GM12878 (cell line): ENCODE data around the gene SAP30L. TPM values are rescaled to one million over a fixed set of nuclear protein-coding genes. Genes with fewer than 3 reads are reported as not detected.

Experiments used
- ATAC-seq: fragments of 200-7000 bp; cut with Tn5 transposase; 3 replicates; pipeline ENCODE4 v1.9.1; 2020; ENCODE audit warnings: mild to moderate bottlenecking, moderate library complexity
- BruUV-seq: library from RNA; stranded (reverse); fragments of 400-500 nt; replicated peaks from 2 replicates; lab custom pipeline; 2021; lab: Mats Ljungman, UMichigan
- CTCF ChIA-PET: fragments of 300-600 bp; sonication (Branson Sonifier 250); formaldehyde crosslinking; extraction: SDS; loops from one replicate; lab custom pipeline; 2021; ENCODE audit warnings: inconsistent platforms; lab: Yijun Ruan, JAX
- POLR2A ChIA-PET: fragments of 350-600 bp; formaldehyde crosslinking; extraction: SDS; loops from one replicate; lab custom pipeline; 2021; ENCODE audit warnings: inconsistent platforms; lab: Charles Lee
- RAD21 ChIA-PET: fragments of 300-600 bp; sonication (Branson Sonifier 250); formaldehyde crosslinking; loops from one replicate; lab custom pipeline; 2023; ENCODE audit warnings: antibody characterized with exemption; ENCODE audit not compliant: unreplicated experiment; lab: Charles Lee
- SMC1A ChIA-PET: fragments of 300-600 bp; sonication (Branson Sonifier 250); formaldehyde crosslinking; loops from one replicate; lab custom pipeline; 2023; ENCODE audit not compliant: unreplicated experiment, uncharacterized antibody; lab: Charles Lee
- DNase-seq: peaks from one replicate; pipeline ENCODE4 v3.0.0-alpha.2; 2011; ENCODE audit warnings: low read depth, low spot score
- FAIRE-seq: peaks from 3 replicates; lab custom pipeline; 2011; peaks lifted over from hg19 to GRCh38; lab: Jason Lieb, UNC
- H2AFZ ChIP-seq: 2 replicates; pipeline ENCODE4 v1.6.0; 2011; ENCODE audit warnings: low read depth, low read length, control low read depth; ENCODE audit not compliant: control insufficient read depth
- H3K27ac ChIP-seq: 2 replicates; pipeline ENCODE4 v1.5.1; 2011; ENCODE audit warnings: control low read depth; ENCODE audit not compliant: control insufficient read depth, insufficient read depth
- H3K27me3 ChIP-seq, 2 experiments: replicated peaks in 1 of 2; 2 replicates each; pipeline versions ENCODE4 v1.6.0 to v1.6.1; 2011; ENCODE audit warnings: low read length in 1 of 2; ENCODE audit not compliant: control insufficient read depth in 2 of 2, insufficient read depth in 2 of 2
- H3K36me3 ChIP-seq, 2 experiments: 2 replicates each; pipeline ENCODE4 v1.5.1; 2011; ENCODE audit warnings: low read length in 1 of 2; ENCODE audit not compliant: control insufficient read depth in 2 of 2, insufficient read depth in 2 of 2
- H3K4me1 ChIP-seq: 2 replicates; pipeline ENCODE4 v1.6.1; 2011; ENCODE audit warnings: mild to moderate bottlenecking, low read length, moderate library complexity, mixed read lengths; ENCODE audit not compliant: control insufficient read depth, insufficient read depth
- H3K4me2 ChIP-seq: 2 replicates; pipeline ENCODE4 v1.6.0; 2011; ENCODE audit warnings: control low read depth; ENCODE audit not compliant: control insufficient read depth, insufficient read depth
- H3K4me3 ChIP-seq: fragments of 200-600 bp; sonication (generic); 2 replicates; pipeline ENCODE4 v1.5.1; 2016
- H3K79me2 ChIP-seq: 2 replicates; pipeline ENCODE4 v1.6.0; 2011; ENCODE audit warnings: low read length; ENCODE audit not compliant: control insufficient read depth, insufficient read depth
- H3K9ac ChIP-seq: 2 replicates; pipeline ENCODE4 v1.8.0; 2011; ENCODE audit warnings: low read length, control low read depth, mixed read lengths; ENCODE audit not compliant: control insufficient read depth, insufficient read depth
- H3K9me3 ChIP-seq: replicated peaks from 3 replicates; pipeline ENCODE4 v1.5.1; 2011; ENCODE audit warnings: mild to moderate bottlenecking, low read length; ENCODE audit not compliant: control insufficient read depth, insufficient read depth
- H4K20me1 ChIP-seq: 2 replicates; pipeline ENCODE4 v1.6.0; 2011; ENCODE audit not compliant: control insufficient read depth, insufficient read depth
- BMI1 ChIP-seq: fragments of 450-650 bp; IDR thresholded peaks from 2 replicates; pipeline ENCODE4 v1.6.1; 2016; ENCODE audit warnings: mild to moderate bottlenecking, moderate library complexity, borderline replicate concordance
- E2F4 ChIP-seq: IDR thresholded peaks from 2 replicates; pipeline ENCODE4 v1.6.1; 2012; ENCODE audit warnings: low read depth, low read length, improper control_type of control experiment
- E2F8 ChIP-seq: fragments of 450-650 bp; IDR thresholded peaks from 2 replicates; pipeline ENCODE4 v1.6.1; 2018; ENCODE audit warnings: mild to moderate bottlenecking, low read depth, moderate library complexity; ENCODE audit not compliant: partially characterized antibody
- ELK1 ChIP-seq: IDR thresholded peaks from 2 replicates; pipeline ENCODE4 v1.6.1; 2012; ENCODE audit warnings: low read depth, low read length, improper control_type of control experiment
- SP1 ChIP-seq: IDR thresholded peaks from one replicate; pipeline ENCODE4 v1.6.1; 2011; ENCODE audit warnings: low read depth, low read length
- SREBF2 ChIP-seq: IDR thresholded peaks from 2 replicates; pipeline ENCODE4 v1.6.1; 2012; ENCODE audit warnings: mild to moderate bottlenecking, low read length
- TAF1 ChIP-seq: IDR thresholded peaks from 2 replicates; pipeline ENCODE4 v1.6.1; 2011; ENCODE audit warnings: mild to moderate bottlenecking, low read depth, low read length, borderline replicate concordance
- TARDBP ChIP-seq: IDR thresholded peaks from 2 replicates; pipeline ENCODE4 v1.6.1; 2016; ENCODE audit warnings: borderline replicate concordance
- TCF7 ChIP-seq: IDR thresholded peaks from 2 replicates; pipeline ENCODE4 v1.6.1; 2014; ENCODE audit warnings: antibody characterized with exemption, borderline replicate concordance
- YY1 ChIP-seq: IDR thresholded peaks from 2 replicates; pipeline ENCODE4 v1.6.1; 2011; ENCODE audit warnings: low read depth, mild to moderate bottlenecking, low read length
- ZNF217 ChIP-seq: fragments of 450-650 bp; IDR thresholded peaks from 2 replicates; pipeline ENCODE4 v1.6.1; 2017; ENCODE audit warnings: antibody characterized with exemption, mild to moderate bottlenecking
- WGBS: methylation state at CpG from one replicate; pipeline ENCODE4 v1.1.6; 2016; ENCODE audit warnings: low lambda C conversion rate; ENCODE audit not compliant: insufficient replicate concordance, insufficient coverage; ENCODE audit errors: missing lambda C conversion rate; 5-methylcytosine and 5-hydroxymethylcytosine counted together
- in situ Hi-C: fragments of 300-500 bp; cut with MboI; formaldehyde crosslinking; loops from 9 replicates; pipeline ENCODE4 v1.14.3; 2018; ENCODE audit warnings: mixed read lengths
- intact Hi-C: fragments of 100-400 bp; cut with micrococcal nuclease; formaldehyde crosslinking; loops from one replicate; pipeline ENCODE4 v1.14.2; 2022; ENCODE audit not compliant: unreplicated experiment
- polyA plus RNA-seq, 11 experiments: library from polyadenylated mRNA; depleted of rRNA in 4 of 11; unstranded in 6 of 11; stranded (reverse) in 5 of 11; fragments of >200 nt; fragmentation: Nextera tagmentation in 4 of 11; fragmentation: Illumina TruSeq in 1 of 11; extraction: Ambion mirVana in 4 of 11; extraction: Trizol in 1 of 11; gene quantifications; 1 replicate in 1 of 11; 2 replicates in 10 of 11; pipeline versions ENCODE4 v1.2.1 to v1.2.3, GENCODE V29; 2011 to 2016; ENCODE audit warnings: inconsistent platforms in 2 of 11, missing spikeins in 2 of 11, low read depth in 1 of 11
- total RNA-seq, 4 experiments: library from RNA; depleted of rRNA in 3 of 4; stranded (reverse); fragments of >200 nt in 3 of 4; fragmentation: Illumina TruSeq in 1 of 4; extraction: Trizol in 1 of 4; gene quantifications; 2 replicates each; pipeline versions ENCODE4 v1.2.1 to v1.2.3, GENCODE V29; 2013 to 2021
- TF ChIP-seq, protein P1 (sequence below): fragments of 450-650 bp; IDR thresholded peaks from 2 replicates; pipeline ENCODE4 v1.6.1; 2017; ENCODE audit warnings: low read depth, mild to moderate bottlenecking, moderate library complexity
- TF ChIP-seq, protein P2 (sequence below): IDR thresholded peaks from 2 replicates; pipeline ENCODE4 v1.6.1; 2012; ENCODE audit warnings: improper control_type of control experiment, low read depth, low read length; ENCODE audit not compliant: insufficient replicate concordance

SAP30L gene
- total and polyA plus RNA-seq, 10 of the 15 experiments (the other 5 are each of a cell fraction or from before 2014, with no cell fraction given): 2.4 to 36.8 (median 15.7) TPM

DNA sequence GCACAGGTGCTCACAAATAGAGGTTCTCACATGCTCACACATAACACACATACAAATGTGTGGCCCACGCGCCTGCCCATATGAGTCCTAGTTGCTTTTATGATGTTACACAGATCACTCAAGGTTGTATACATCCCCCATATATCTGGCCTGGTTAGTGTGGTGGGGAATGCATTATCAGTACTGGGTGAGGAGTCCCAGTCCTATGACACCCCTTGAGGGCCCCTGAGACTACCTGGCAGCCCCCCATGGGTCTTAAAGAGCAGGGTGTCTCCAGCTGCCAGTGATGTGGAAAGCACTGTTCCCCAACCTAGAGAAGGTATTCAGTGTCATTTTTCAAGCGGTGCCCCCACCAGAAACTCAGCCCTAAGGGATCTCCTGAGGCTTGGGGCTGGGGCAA is 35.0 kb downstream of the SAP30L start:
- Histone ChIP-seq H2AFZ (no peak overlapping the region), H3K79me2 (no peaks in the 10 kb centered on the region), H3K27ac (no peak overlapping the region), H4K20me1 (no peaks in the 10 kb centered on the region), H3K4me3 (no peak overlapping the region), H3K4me2 (no peak overlapping the region), H3K36me3 (no peaks in the 10 kb centered on the region), H3K9me3 (no peaks in the 10 kb centered on the region; the same call in none of the 3 replicates), H3K27me3 (peaks cover 44 to 58% of the 10 kb centered on the region in 2 experiments), H3K4me1 (peaks cover 6% of the 10 kb centered on the region; the same call in 1 of the 2 replicates), H3K9ac (no peak overlapping the region)
- no TSS peak for BruUV-seq
- in situ Hi-C loops (no loop called here), intact Hi-C loops (no loop called here)
- WGBS: 29% methylated on average over 3 of the region's 3 CpGs
- FAIRE-seq: no peak
- ChIA-PET POLR2A (no interaction called here), SMC1A (interaction anchor here (1.5 kb wide), 1 partner anchor 14 kb away, joined by 3 read pairs; no protein-coding TSS in a partner anchor), CTCF (interaction anchor here (1.3 kb wide), 1 partner anchor 95 kb away, joined by 4 read pairs; no protein-coding TSS in a partner anchor), RAD21 (no interaction called here)
- no peak for DNase-seq
- ATAC-seq: peak; percentile 27
- no peak for TF ChIP-seq E2F4
- TF ChIP-seq SP1: no peak
- TF ChIP-seq TARDBP: no peak
- no peak for TF ChIP-seq SREBF2
- TF ChIP-seq YY1: no peak
- TF ChIP-seq, protein P1, sequence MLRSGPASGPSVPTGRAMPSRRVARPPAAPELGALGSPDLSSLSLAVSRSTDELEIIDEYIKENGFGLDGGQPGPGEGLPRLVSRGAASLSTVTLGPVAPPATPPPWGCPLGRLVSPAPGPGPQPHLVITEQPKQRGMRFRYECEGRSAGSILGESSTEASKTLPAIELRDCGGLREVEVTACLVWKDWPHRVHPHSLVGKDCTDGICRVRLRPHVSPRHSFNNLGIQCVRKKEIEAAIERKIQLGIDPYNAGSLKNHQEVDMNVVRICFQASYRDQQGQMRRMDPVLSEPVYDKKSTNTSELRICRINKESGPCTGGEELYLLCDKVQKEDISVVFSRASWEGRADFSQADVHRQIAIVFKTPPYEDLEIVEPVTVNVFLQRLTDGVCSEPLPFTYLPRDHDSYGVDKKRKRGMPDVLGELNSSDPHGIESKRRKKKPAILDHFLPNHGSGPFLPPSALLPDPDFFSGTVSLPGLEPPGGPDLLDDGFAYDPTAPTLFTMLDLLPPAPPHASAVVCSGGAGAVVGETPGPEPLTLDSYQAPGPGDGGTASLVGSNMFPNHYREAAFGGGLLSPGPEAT: no peak
- no peak for TF ChIP-seq BMI1
- no peak for TF ChIP-seq TCF7
- TF ChIP-seq ELK1: no peak
- TF ChIP-seq TAF1: no peak
- no peak for TF ChIP-seq E2F8
- TF ChIP-seq, protein P2, sequence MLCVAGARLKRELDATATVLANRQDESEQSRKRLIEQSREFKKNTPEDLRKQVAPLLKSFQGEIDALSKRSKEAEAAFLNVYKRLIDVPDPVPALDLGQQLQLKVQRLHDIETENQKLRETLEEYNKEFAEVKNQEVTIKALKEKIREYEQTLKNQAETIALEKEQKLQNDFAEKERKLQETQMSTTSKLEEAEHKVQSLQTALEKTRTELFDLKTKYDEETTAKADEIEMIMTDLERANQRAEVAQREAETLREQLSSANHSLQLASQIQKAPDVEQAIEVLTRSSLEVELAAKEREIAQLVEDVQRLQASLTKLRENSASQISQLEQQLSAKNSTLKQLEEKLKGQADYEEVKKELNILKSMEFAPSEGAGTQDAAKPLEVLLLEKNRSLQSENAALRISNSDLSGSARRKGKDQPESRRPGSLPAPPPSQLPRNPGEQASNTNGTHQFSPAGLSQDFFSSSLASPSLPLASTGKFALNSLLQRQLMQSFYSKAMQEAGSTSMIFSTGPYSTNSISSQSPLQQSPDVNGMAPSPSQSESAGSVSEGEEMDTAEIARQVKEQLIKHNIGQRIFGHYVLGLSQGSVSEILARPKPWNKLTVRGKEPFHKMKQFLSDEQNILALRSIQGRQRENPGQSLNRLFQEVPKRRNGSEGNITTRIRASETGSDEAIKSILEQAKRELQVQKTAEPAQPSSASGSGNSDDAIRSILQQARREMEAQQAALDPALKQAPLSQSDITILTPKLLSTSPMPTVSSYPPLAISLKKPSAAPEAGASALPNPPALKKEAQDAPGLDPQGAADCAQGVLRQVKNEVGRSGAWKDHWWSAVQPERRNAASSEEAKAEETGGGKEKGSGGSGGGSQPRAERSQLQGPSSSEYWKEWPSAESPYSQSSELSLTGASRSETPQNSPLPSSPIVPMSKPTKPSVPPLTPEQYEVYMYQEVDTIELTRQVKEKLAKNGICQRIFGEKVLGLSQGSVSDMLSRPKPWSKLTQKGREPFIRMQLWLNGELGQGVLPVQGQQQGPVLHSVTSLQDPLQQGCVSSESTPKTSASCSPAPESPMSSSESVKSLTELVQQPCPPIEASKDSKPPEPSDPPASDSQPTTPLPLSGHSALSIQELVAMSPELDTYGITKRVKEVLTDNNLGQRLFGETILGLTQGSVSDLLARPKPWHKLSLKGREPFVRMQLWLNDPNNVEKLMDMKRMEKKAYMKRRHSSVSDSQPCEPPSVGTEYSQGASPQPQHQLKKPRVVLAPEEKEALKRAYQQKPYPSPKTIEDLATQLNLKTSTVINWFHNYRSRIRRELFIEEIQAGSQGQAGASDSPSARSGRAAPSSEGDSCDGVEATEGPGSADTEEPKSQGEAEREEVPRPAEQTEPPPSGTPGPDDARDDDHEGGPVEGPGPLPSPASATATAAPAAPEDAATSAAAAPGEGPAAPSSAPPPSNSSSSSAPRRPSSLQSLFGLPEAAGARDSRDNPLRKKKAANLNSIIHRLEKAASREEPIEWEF: no peak
- no peak for TF ChIP-seq ZNF217
